WTC11 (cell line): ENCODE measurements around the gene PRRC2C. TPM values are rescaled to one million over a fixed set of nuclear protein-coding genes. Genes with fewer than 3 reads are reported as not detected.

Experiments used
- ATAC-seq: fragments of 200-7000 bp; cut with Tn5 transposase; 2 replicates; pipeline ENCODE4 v1.10.0; 2021; ENCODE audit warnings: mild to moderate bottlenecking, moderate library complexity
- CTCF ChIA-PET: fragments of 300-600 bp; sonication (Branson Sonifier 250); formaldehyde crosslinking; loops from one replicate; lab custom pipeline; 2021; ENCODE audit warnings: antibody characterized with exemption; lab: Charles Lee
- POLR2A ChIA-PET: fragments of 350-600 bp; sonication (Branson Sonifier 250); formaldehyde crosslinking; loops from one replicate; lab custom pipeline; 2021; ENCODE audit warnings: antibody characterized with exemption; lab: Charles Lee
- DNase-seq: peaks from one replicate; pipeline ENCODE4 v3.0.0; 2021; ENCODE audit warnings: low spot score
- H3K27ac Mint-ChIP-seq: 2 replicates; pipeline ENCODE4 v1.8.0; 2021; ENCODE audit warnings: mixed read lengths
- H3K27me3 Mint-ChIP-seq: 2 replicates; pipeline ENCODE4 v1.8.0; 2021; ENCODE audit warnings: low read depth, mild to moderate bottlenecking, moderate library complexity, mixed read lengths
- H3K36me3 Mint-ChIP-seq: 2 replicates; pipeline ENCODE4 v1.8.0; 2021; ENCODE audit warnings: mixed read lengths
- H3K4me1 Mint-ChIP-seq: 2 replicates; pipeline ENCODE4 v1.8.0; 2022; ENCODE audit warnings: mixed read lengths
- H3K4me3 Mint-ChIP-seq: 2 replicates; pipeline ENCODE4 v1.8.0; 2021; ENCODE audit warnings: mild to moderate bottlenecking, moderate library complexity, mixed read lengths
- H3K9me3 Mint-ChIP-seq: 2 replicates; pipeline ENCODE4 v1.8.0; 2021; ENCODE audit warnings: mixed read lengths
- ARID4B ChIP-seq: sonication (generic); formaldehyde crosslinking; IDR thresholded peaks from 2 replicates; pipeline ENCODE4 v1.8.0; 2023; ENCODE audit warnings: missing genetic modification reagents, mild to moderate bottlenecking, borderline replicate concordance
- GTF2I ChIP-seq: fragments of 250-450 bp; sonication (Bioruptor Pico); conservative IDR thresholded peaks from 2 replicates; pipeline ENCODE4 v1.4.0; 2021; ENCODE audit warnings: mild to moderate bottlenecking
- ZNF121 ChIP-seq: sonication (generic); formaldehyde crosslinking; IDR thresholded peaks from 2 replicates; pipeline ENCODE4 v1.8.0; 2023; ENCODE audit warnings: missing genetic modification reagents
- ZNF396 ChIP-seq: fragments of 250-450 bp; sonication (Bioruptor Pico); IDR thresholded peaks from 2 replicates; pipeline ENCODE4 v1.8.0; 2021; ENCODE audit warnings: mild to moderate bottlenecking, moderate library complexity, borderline replicate concordance
- ZNF416 ChIP-seq: fragments of 250-450 bp; sonication (Bioruptor Pico); IDR thresholded peaks from 2 replicates; pipeline ENCODE4 v1.9.0; 2021; ENCODE audit warnings: mild to moderate bottlenecking, inconsistent platforms
- total RNA-seq: library from RNA; stranded (reverse); gene quantifications from 3 replicates; pipeline ENCODE4 v1.2.3, GENCODE V29; 2021
- TF ChIP-seq, protein P1 (sequence below): fragments of 250-450 bp; sonication (Bioruptor Pico); IDR thresholded peaks from 2 replicates; pipeline ENCODE4 v1.9.0; 2021; ENCODE audit warnings: mild to moderate bottlenecking
- TF ChIP-seq, protein P2 (sequence below): fragments of 200-600 bp; IDR thresholded peaks from 2 replicates; pipeline ENCODE4 v1.8.0; 2022; ENCODE audit warnings: antibody characterized with exemption
- TF ChIP-seq, protein P3 (sequence below): sonication (generic); formaldehyde crosslinking; IDR thresholded peaks from 2 replicates; pipeline ENCODE4 v1.8.1; 2022; ENCODE audit warnings: low read depth, mild to moderate bottlenecking, moderate library complexity, missing genetic modification reagents, borderline replicate concordance
- TF ChIP-seq, protein P4 (sequence below): sonication (generic); formaldehyde crosslinking; IDR thresholded peaks from 2 replicates; pipeline ENCODE4 v1.8.0; 2023; ENCODE audit warnings: mild to moderate bottlenecking, missing genetic modification reagents

Gene PRRC2C
- total RNA-seq, 1 experiment from 2014 or later, result 236 TPM

- Mint-ChIP-seq H3K9me3 (no peaks in the 10 kb centered on the region), H3K27me3 (no peaks in the 10 kb centered on the region), H3K4me3 (no peak overlapping the region), H3K4me1 (peaks cover 52% of the 10 kb centered on the region), H3K27ac (no peak overlapping the region), H3K36me3 (peaks cover 4% of the 10 kb centered on the region)
- ChIA-PET CTCF (interaction anchor here (1.4 to 1.7 kb wide), 2 partner anchors 9 to 151 kb away, joined by 3 to 9 read pairs; partner anchors contain the start of gene PRRC2C), POLR2A (interaction anchor here (0.6 kb wide), 1 partner anchor 9 kb away, joined by 3 read pairs; the partner anchor contains the start of gene PRRC2C)
- DNase-seq (no peak), ATAC-seq (no peak)
- TF ChIP-seq GTF2I (CRISPR knock-in tag), result no peak
- no peak for TF ChIP-seq ZNF121 (CRISPR knock-in tag)
- TF ChIP-seq ZNF396 (CRISPR knock-in tag), result no peak
- TF ChIP-seq, protein P1, sequence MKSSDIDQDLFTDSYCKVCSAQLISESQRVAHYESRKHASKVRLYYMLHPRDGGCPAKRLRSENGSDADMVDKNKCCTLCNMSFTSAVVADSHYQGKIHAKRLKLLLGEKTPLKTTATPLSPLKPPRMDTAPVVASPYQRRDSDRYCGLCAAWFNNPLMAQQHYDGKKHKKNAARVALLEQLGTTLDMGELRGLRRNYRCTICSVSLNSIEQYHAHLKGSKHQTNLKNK (CRISPR knock-in tag), result no peak
These were observed 8.7 kb downstream of the PRRC2C start for GRCh38 chr1:171494076-171494475.

DNA sequence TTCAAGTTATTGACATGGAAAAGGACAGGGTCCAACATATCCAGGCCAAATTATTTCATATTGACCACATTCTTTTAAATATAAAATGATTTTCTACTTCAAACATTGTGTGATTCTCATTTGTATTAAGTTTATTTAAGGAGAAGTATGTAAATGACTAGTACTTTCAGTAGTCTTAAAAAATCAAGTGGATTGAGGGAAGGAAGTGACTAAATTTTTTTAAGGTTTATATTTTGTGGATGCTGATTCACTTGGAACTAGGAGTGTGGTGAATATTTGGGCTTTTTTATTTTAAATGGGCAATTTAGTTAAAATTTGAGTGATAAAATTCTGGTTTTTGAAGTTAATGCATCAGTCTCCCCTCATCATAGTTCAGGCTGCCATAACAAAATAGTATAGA is 10.1 kb downstream of the PRRC2C start:
- no peaks in the 10 kb centered on the region for H3K27me3 Mint-ChIP-seq
- H3K4me3 Mint-ChIP-seq, result no peak overlapping the region
- H3K36me3 Mint-ChIP-seq, result peaks cover 6% of the 10 kb centered on the region
- H3K27ac Mint-ChIP-seq, result no peak overlapping the region
- ATAC-seq (no peak), DNase-seq (no peak)
- TF ChIP-seq, protein P2, sequence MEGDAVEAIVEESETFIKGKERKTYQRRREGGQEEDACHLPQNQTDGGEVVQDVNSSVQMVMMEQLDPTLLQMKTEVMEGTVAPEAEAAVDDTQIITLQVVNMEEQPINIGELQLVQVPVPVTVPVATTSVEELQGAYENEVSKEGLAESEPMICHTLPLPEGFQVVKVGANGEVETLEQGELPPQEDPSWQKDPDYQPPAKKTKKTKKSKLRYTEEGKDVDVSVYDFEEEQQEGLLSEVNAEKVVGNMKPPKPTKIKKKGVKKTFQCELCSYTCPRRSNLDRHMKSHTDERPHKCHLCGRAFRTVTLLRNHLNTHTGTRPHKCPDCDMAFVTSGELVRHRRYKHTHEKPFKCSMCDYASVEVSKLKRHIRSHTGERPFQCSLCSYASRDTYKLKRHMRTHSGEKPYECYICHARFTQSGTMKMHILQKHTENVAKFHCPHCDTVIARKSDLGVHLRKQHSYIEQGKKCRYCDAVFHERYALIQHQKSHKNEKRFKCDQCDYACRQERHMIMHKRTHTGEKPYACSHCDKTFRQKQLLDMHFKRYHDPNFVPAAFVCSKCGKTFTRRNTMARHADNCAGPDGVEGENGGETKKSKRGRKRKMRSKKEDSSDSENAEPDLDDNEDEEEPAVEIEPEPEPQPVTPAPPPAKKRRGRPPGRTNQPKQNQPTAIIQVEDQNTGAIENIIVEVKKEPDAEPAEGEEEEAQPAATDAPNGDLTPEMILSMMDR, result no peak
- TF ChIP-seq, protein P3, sequence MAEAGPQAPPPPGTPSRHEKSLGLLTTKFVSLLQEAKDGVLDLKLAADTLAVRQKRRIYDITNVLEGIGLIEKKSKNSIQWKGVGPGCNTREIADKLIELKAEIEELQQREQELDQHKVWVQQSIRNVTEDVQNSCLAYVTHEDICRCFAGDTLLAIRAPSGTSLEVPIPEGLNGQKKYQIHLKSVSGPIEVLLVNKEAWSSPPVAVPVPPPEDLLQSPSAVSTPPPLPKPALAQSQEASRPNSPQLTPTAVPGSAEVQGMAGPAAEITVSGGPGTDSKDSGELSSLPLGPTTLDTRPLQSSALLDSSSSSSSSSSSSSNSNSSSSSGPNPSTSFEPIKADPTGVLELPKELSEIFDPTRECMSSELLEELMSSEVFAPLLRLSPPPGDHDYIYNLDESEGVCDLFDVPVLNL, result no peak
- no peak for TF ChIP-seq ZNF416 (CRISPR knock-in tag)
- ChIA-PET CTCF (interaction anchor here (0.6 kb wide), 2 partner anchors 44 to 308 kb away, joined by 3 to 5 read pairs; no protein-coding TSS in a partner anchor), POLR2A (no interaction called here)
- H3K9me3 Mint-ChIP-seq, result no peaks in the 10 kb centered on the region
- peaks cover 44% of the 10 kb centered on the region for H3K4me1 Mint-ChIP-seq

DNA sequence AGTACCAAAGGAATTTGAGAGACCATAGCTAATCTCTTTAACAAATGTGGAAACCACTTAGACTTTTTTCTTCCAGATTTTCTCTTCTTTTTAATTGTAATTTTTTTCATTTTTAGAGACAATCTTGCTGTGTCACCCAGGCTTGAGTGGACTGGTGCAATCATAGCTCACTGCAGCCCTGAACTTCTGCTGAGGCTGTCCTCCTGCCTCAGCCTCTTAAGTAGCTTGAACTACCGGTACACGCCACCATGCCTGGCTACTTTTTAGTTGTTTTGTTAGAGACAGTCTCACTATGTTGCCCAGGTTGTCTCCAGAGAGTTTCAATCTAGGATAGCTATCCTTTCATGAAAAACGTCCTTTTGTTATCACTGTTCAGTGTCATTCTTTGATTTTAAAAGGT is 15.0 kb downstream of the PRRC2C start:
- H3K36me3 Mint-ChIP-seq, result peaks cover 7% of the 10 kb centered on the region
- CTCF ChIA-PET, result interaction anchor here (1.0 kb wide), 1 partner anchor 15 kb away, joined by 5 read pairs; the partner anchor contains the start of gene PRRC2C
- peaks cover 53% of the 10 kb centered on the region for H3K4me1 Mint-ChIP-seq

More for the DNA sequence above, 15.0 kb downstream of the PRRC2C start:
- DNase-seq, result no peak
- no peak for ATAC-seq
- POLR2A ChIA-PET, result no interaction called here
- TF ChIP-seq, protein P4, sequence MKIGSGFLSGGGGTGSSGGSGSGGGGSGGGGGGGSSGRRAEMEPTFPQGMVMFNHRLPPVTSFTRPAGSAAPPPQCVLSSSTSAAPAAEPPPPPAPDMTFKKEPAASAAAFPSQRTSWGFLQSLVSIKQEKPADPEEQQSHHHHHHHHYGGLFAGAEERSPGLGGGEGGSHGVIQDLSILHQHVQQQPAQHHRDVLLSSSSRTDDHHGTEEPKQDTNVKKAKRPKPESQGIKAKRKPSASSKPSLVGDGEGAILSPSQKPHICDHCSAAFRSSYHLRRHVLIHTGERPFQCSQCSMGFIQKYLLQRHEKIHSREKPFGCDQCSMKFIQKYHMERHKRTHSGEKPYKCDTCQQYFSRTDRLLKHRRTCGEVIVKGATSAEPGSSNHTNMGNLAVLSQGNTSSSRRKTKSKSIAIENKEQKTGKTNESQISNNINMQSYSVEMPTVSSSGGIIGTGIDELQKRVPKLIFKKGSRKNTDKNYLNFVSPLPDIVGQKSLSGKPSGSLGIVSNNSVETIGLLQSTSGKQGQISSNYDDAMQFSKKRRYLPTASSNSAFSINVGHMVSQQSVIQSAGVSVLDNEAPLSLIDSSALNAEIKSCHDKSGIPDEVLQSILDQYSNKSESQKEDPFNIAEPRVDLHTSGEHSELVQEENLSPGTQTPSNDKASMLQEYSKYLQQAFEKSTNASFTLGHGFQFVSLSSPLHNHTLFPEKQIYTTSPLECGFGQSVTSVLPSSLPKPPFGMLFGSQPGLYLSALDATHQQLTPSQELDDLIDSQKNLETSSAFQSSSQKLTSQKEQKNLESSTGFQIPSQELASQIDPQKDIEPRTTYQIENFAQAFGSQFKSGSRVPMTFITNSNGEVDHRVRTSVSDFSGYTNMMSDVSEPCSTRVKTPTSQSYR, result no peak
- no peak for TF ChIP-seq ARID4B (CRISPR knock-in tag)
- TF ChIP-seq ZNF416 (CRISPR knock-in tag), result no peak
- Mint-ChIP-seq H3K4me3 (no peak overlapping the region), H3K27me3 (no peaks in the 10 kb centered on the region), H3K27ac (no peak overlapping the region), H3K9me3 (0 out of 2 replicates have a peak, but pooled peaks cover 3% of the 10 kb centered on the region)
